ENCODE data around the gene DLGAP3.

GRCh38 chr1:34866762-34867109 is 62.7 kb downstream of the DLGAP3 start:
- no peak for TF ChIP-seq POLR2AphosphoS5 (IDR thresholded peaks at IDR 0.05; ENCODE audit: low read depth, low read length)
- TF ChIP-seq POLR2A (IDR thresholded peaks at IDR 0.05; ENCODE audit: low read depth, low read length) = no peak
- TF ChIP-seq TAF1 (IDR thresholded peaks at IDR 0.05; ENCODE audit: borderline replicate concordance, low read depth, low read length) = no peak
